Mesenchymal stem cell (in vitro differentiated cells and primary cell): ENCODE data around the gene RIN3.
A peak's percentile ranks its signal among the peaks of the same experiment; 100 is the strongest.

ENCODE experiments used
- DNase-seq: peaks from one replicate; pipeline ENCODE4 v3.0.0-alpha.2; 2013
- H2AFZ ChIP-seq: one replicate; pipeline ENCODE4 v1.6.1; 2013; ENCODE audit warnings: low read depth, mild to moderate bottlenecking, control low read depth, inconsistent platforms, low read length, moderate library complexity
- H2AK5ac ChIP-seq: 2 replicates; pipeline ENCODE4 v1.6.1; 2013; ENCODE audit warnings: low read length, moderate library complexity, mild to moderate bottlenecking, inconsistent platforms; ENCODE audit not compliant: severe bottlenecking
- H2BK120ac ChIP-seq: one replicate; pipeline ENCODE4 v1.6.1; 2013; ENCODE audit warnings: low read depth, mild to moderate bottlenecking, inconsistent platforms, low read length, moderate library complexity
- H2BK12ac ChIP-seq, 2 experiments: one replicate each; pipeline ENCODE4 v1.6.1; 2013; ENCODE audit warnings: inconsistent platforms in 2 of 2, low read length in 2 of 2, mild to moderate bottlenecking in 2 of 2, moderate library complexity in 2 of 2, control low read depth in 1 of 2
- H2BK15ac ChIP-seq: one replicate; pipeline ENCODE4 v1.6.1; 2013; ENCODE audit warnings: mild to moderate bottlenecking, low read depth, inconsistent platforms; ENCODE audit not compliant: poor library complexity, severe bottlenecking
- H2BK5ac ChIP-seq: 2 replicates; pipeline ENCODE4 v1.6.1; 2013; ENCODE audit warnings: low read depth, mild to moderate bottlenecking, low read length, control low read depth, inconsistent platforms; ENCODE audit not compliant: poor library complexity, severe bottlenecking
- H3K14ac ChIP-seq, 2 experiments: one replicate each; pipeline ENCODE4 v1.6.1; 2013; ENCODE audit warnings: inconsistent platforms in 2 of 2, low read length in 2 of 2, control low read depth in 1 of 2, mild to moderate bottlenecking in 1 of 2, moderate library complexity in 1 of 2
- H3K18ac ChIP-seq, 2 experiments: one replicate each; pipeline ENCODE4 v1.6.1; 2013; ENCODE audit warnings: inconsistent platforms in 2 of 2, low read length in 2 of 2, control low read depth in 1 of 2, low read depth in 1 of 2, mild to moderate bottlenecking in 1 of 2
- H3K23ac ChIP-seq, 2 experiments: one replicate each; pipeline ENCODE4 v1.6.1; 2013; ENCODE audit warnings: inconsistent platforms in 2 of 2, low read length in 2 of 2, mild to moderate bottlenecking in 2 of 2, moderate library complexity in 2 of 2, control low read depth in 1 of 2
- H3K27ac ChIP-seq: 2 replicates; pipeline ENCODE4 v1.5.1; 2013; ENCODE audit warnings: mild to moderate bottlenecking, moderate library complexity, low read length, control low read depth, inconsistent platforms; ENCODE audit not compliant: poor library complexity, severe bottlenecking
- H3K27me3 ChIP-seq, 2 experiments: 2 replicates each; pipeline versions ENCODE4 v1.6.1 to v1.7.0; 2013; ENCODE audit warnings: low read length in 2 of 2, mild to moderate bottlenecking in 2 of 2, moderate library complexity in 2 of 2, control low read depth in 1 of 2, inconsistent platforms in 1 of 2; ENCODE audit not compliant: control insufficient read depth in 1 of 2, insufficient read depth in 1 of 2
- H3K36me3 ChIP-seq, 2 experiments: 2 replicates each; pipeline versions ENCODE4 v1.6.1 to v1.7.0; 2013; ENCODE audit warnings: low read length in 2 of 2, control low read depth in 1 of 2, inconsistent platforms in 1 of 2, low read depth in 1 of 2, mild to moderate bottlenecking in 1 of 2; ENCODE audit not compliant: insufficient read depth in 2 of 2, control insufficient read depth in 1 of 2
- H3K4ac ChIP-seq, 2 experiments: one replicate each; pipeline ENCODE4 v1.6.1; 2013; ENCODE audit warnings: inconsistent platforms in 2 of 2, low read length in 2 of 2, mild to moderate bottlenecking in 2 of 2, moderate library complexity in 2 of 2, control low read depth in 1 of 2, low read depth in 1 of 2
- H3K4me1 ChIP-seq: 2 replicates; pipeline ENCODE4 v1.6.1; 2013; ENCODE audit warnings: low read depth, low read length, control low read depth; ENCODE audit not compliant: control insufficient read depth, insufficient read depth
- H3K4me2 ChIP-seq: 2 replicates; pipeline ENCODE4 v1.6.1; 2013; ENCODE audit warnings: low read length, mild to moderate bottlenecking, inconsistent platforms; ENCODE audit not compliant: poor library complexity, severe bottlenecking
- H3K4me3 ChIP-seq, 2 experiments: 2 replicates each; pipeline versions ENCODE4 v1.5.1 to v1.7.0; 2013; ENCODE audit warnings: low read length in 2 of 2, mild to moderate bottlenecking in 2 of 2, control low read depth in 1 of 2, low read depth in 1 of 2; ENCODE audit not compliant: insufficient read depth in 1 of 2
- H3K79me1 ChIP-seq: replicated peaks from 2 replicates; pipeline ENCODE4 v1.6.1; 2013; ENCODE audit warnings: mild to moderate bottlenecking, control low read depth, low read length, inconsistent platforms; ENCODE audit not compliant: poor library complexity, severe bottlenecking
- H3K9ac ChIP-seq: 2 replicates; pipeline ENCODE4 v1.7.0; 2013; ENCODE audit warnings: mild to moderate bottlenecking, low read length, moderate library complexity
- H3K9me3 ChIP-seq: 2 replicates; pipeline ENCODE4 v1.7.0; 2013; ENCODE audit warnings: mild to moderate bottlenecking, low read length; ENCODE audit not compliant: control insufficient read depth
- H4K8ac ChIP-seq: one replicate; pipeline ENCODE4 v1.6.1; 2013; ENCODE audit warnings: inconsistent platforms, mild to moderate bottlenecking, low read length, moderate library complexity
- H4K91ac ChIP-seq: one replicate; pipeline ENCODE4 v1.6.1; 2013; ENCODE audit warnings: mild to moderate bottlenecking, low read length, inconsistent platforms
- WGBS: methylation state at CpG from one replicate; pipeline ENCODE4 v1.1.7; 2013; ENCODE audit warnings: mixed read lengths; 5-methylcytosine and 5-hydroxymethylcytosine counted together

RIN3 gene

DNA sequence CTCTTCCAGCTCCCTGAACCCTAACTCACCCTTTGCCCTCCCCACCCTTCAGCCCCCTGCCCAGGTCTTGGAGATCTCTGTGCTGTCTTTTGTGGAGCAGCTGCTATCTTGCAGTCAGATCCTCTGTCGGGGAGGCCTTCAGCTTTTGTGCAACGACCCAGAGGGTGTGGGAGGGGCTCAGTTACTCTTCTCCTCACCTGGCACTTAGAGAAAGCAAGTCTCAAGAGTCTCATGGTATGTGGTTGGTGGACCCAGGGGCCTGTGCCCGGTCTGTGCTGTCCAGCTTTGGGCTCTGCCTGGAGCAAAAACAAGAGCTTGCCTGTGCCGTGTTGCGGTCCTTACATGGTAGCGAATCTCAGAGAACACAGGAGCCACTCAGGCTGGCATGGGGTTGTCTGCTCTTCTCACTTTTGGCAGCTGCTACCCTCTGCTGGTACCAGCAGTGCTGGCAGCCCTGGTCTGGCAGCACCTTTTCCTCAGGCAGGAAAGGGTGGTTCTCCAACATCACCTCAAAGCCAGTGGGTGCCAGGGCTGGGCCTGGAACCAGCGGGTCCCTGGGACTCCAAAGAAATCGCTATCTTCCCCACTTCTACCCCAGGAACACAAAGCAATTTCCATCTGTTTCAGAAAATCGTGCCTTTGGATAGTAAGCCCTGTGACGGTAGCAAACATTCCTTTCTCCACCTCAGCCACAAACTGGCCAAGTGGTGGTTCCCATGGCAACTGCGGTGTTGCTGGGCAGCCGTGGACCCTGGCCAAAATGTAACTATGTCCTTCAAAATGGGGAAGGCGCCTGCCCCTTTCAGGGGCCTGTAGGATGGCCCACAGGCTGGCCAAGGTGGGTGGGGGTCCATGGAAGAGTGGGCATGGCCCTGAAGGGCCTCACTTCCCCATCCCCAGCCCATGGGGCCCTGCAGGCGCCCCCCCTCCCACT, 90.0 kb downstream of the RIN3 start:
- Histone ChIP-seq H3K4ac (no peak overlapping the region), H3K9ac (peak overlapping the region; percentile 17), H4K91ac (no peak overlapping the region), H2BK5ac (no peak overlapping the region), H2BK15ac (peak overlapping the region; percentile 17), H3K4me3 (no peak overlapping the region), H3K27ac (no peak overlapping the region), H3K18ac (no peak overlapping the region), H2AFZ (no peak overlapping the region), H3K9me3 (peaks cover 7% of the 10 kb centered on the region), H2AK5ac (no peak overlapping the region), H2BK120ac (peak overlapping the region; percentile 27), H3K4me1 (peaks cover 13% of the 10 kb centered on the region), H3K4me2 (no peak overlapping the region), H3K36me3 (peaks cover 3 to 14% of the 10 kb centered on the region in 2 experiments), H3K23ac (no peak overlapping the region), H3K14ac (no peak overlapping the region), H3K79me1 (peaks cover 11% of the 10 kb centered on the region), H4K8ac (no peak overlapping the region), H2BK12ac (no peak overlapping the region), H3K27me3 (no peaks in the 10 kb centered on the region)
- WGBS = 80% methylated on average over 11 of the region's 14 CpGs
- DNase-seq = peak; percentile 70

DNA sequence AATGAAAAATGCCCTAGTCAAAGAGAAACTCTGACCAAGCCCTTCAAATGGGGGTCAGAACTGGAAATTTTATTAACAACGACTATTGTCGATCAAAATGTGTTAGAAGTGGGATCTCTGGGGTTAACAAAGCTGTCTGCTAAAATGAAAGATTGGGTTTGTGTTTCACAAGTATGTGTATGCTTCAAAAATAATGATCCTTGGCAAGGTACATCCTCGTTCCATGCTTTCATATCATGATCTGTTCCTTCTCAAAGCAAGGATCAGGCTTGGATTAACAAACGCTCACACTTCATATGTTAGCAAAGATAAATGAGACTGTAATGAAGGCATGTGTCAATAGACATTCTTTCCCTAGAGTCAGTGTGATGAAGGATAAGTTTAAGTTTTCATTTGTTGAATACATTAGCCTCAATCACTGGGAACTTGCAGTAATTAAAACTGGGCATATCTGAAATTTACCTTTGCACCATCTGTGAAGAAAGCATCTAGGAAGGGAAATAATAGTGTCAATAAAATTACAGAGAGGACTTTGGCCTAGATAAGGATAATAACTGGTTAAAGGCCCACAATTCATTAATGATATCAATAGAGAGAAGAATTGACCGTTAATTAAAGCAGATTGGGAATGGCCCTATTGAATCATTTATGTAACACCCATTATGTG, 91.8 kb downstream of the RIN3 start:
- peaks cover 19% of the 10 kb centered on the region for H3K79me1 ChIP-seq
- 98% methylated on average over 2 of the region's 5 CpGs for WGBS
- DNase-seq = no peak
- no peak overlapping the region for H3K27ac ChIP-seq
- peaks cover 3 to 14% of the 10 kb centered on the region in 2 experiments for H3K36me3 ChIP-seq
- H3K18ac ChIP-seq = no peak overlapping the region
- H3K27me3 ChIP-seq = no peaks in the 10 kb centered on the region
- peaks cover 10% of the 10 kb centered on the region for H3K4me1 ChIP-seq
- no peak overlapping the region for H3K9ac ChIP-seq
- no peak overlapping the region for H4K91ac ChIP-seq
- H2BK15ac ChIP-seq = no peak overlapping the region
- H3K14ac ChIP-seq = no peak overlapping the region
- H3K9me3 ChIP-seq = peaks cover 7% of the 10 kb centered on the region
- no peak overlapping the region for H4K8ac ChIP-seq
- H3K23ac ChIP-seq = no peak overlapping the region
- H2BK12ac ChIP-seq = no peak overlapping the region
- H2AK5ac ChIP-seq = no peak overlapping the region
- H3K4ac ChIP-seq = no peak overlapping the region
- H2AFZ ChIP-seq = no peak overlapping the region
- no peak overlapping the region for H2BK5ac ChIP-seq
- no peak overlapping the region for H3K4me3 ChIP-seq
- H3K4me2 ChIP-seq = no peak overlapping the region
- H2BK120ac ChIP-seq = no peak overlapping the region

DNA sequence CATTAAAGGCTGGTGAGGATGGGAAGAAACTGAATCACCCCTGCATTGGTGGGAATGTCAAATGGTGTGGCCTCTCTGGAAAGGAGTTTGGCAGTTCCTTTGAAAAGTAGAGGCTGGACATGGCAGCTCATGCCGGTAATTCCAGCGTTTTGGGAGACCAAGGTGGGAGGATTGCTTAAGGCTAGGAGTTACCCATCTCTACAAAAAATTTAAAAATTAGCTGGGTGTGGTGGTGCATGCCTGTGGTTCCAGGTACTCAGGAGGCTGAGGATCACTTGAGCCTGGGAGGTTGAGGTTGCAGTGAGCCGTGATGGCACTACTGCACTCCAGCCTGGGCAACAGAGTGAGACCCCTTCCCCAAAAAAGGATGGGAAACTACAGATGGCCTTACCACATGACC, 93.7 kb downstream of the RIN3 start:
- H2AFZ ChIP-seq = no peak overlapping the region
- no peak overlapping the region for H4K91ac ChIP-seq
- peaks cover 16% of the 10 kb centered on the region for H3K79me1 ChIP-seq
- H3K4me1 ChIP-seq = peaks cover 8% of the 10 kb centered on the region
- H2BK15ac ChIP-seq = no peak overlapping the region
- H3K27me3 ChIP-seq = no peaks in the 10 kb centered on the region
- H3K36me3 ChIP-seq = peaks cover 12 to 31% of the 10 kb centered on the region in 2 experiments
- 88% methylated on average over 1 of the region's 3 CpGs for WGBS
- H3K18ac ChIP-seq = no peak overlapping the region
- no peak overlapping the region for H3K14ac ChIP-seq
- H2BK120ac ChIP-seq = no peak overlapping the region
- H3K4ac ChIP-seq = no peak overlapping the region
- no peak overlapping the region for H3K9ac ChIP-seq
- DNase-seq = no peak
- peaks cover 10% of the 10 kb centered on the region for H3K9me3 ChIP-seq
- H3K4me3 ChIP-seq = no peak overlapping the region
- no peak overlapping the region for H3K4me2 ChIP-seq
- no peak overlapping the region for H3K23ac ChIP-seq
- no peak overlapping the region for H4K8ac ChIP-seq
- no peak overlapping the region for H2BK5ac ChIP-seq
- H2AK5ac ChIP-seq = no peak overlapping the region
- no peak overlapping the region for H2BK12ac ChIP-seq
- H3K27ac ChIP-seq = no peak overlapping the region

DNA sequence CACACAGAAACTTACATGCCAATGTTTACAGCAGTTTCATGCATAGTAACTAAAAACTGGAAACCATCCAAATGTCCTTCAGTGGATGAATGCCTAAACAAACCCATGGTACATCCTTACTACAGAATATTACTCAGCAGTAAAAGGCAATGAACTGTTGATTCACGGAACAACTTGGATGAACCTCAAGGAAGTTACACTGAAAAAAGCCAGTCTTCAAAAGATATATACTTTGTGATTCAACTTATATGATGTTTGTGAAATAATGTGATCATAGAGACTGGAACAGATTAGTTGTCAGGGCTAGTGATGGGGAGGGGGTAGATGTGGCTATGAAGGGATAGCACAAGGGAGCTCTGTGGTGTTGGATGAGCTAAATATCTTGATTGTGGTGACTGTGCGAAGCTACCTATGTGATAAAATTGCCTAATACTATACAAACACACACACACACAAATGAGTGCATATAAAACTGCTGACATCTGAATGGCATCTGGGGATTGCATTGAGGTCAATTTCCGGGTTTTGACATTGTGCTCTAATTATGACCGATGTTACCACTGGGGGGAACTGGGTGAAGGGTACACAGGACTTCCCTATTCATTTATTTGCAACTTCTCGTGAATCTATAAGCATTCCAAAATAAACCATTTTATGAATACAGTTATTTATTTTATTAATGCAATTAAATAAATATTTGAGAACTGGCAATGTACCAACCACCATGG, 94.3 kb downstream of the RIN3 start:
- Histone ChIP-seq H2BK15ac (no peak overlapping the region), H3K36me3 (peaks cover 10 to 32% of the 10 kb centered on the region in 2 experiments), H2AK5ac (no peak overlapping the region), H3K4me3 (no peak overlapping the region), H3K9me3 (peaks cover 10% of the 10 kb centered on the region), H2BK120ac (no peak overlapping the region), H3K4me1 (peaks cover 10% of the 10 kb centered on the region), H3K4me2 (no peak overlapping the region), H3K79me1 (peaks cover 15% of the 10 kb centered on the region), H3K23ac (no peak overlapping the region), H3K18ac (no peak overlapping the region), H2BK12ac (no peak overlapping the region), H2BK5ac (no peak overlapping the region), H3K4ac (no peak overlapping the region), H4K91ac (no peak overlapping the region), H3K27me3 (no peaks in the 10 kb centered on the region), H3K14ac (no peak overlapping the region), H3K27ac (no peak overlapping the region), H2AFZ (no peak overlapping the region), H3K9ac (peak overlapping the region; percentile 3), H4K8ac (no peak overlapping the region)
- 97% methylated on average over 3 of the region's 5 CpGs for WGBS
- peak; percentile 86 for DNase-seq
